HG03095 (cell line): Measurements from ENCODE around the gene TLR2.
A peak's percentile ranks its signal among the peaks of the same experiment; 100 is the strongest.
"Not testable (repeated sequence)": the region's sequence is repeated elsewhere in the genome, so short reads cannot be mapped to it uniquely, and the experiment has no call there.

Source experiments
- ATAC-seq: cut with Tn5 transposase; IDR thresholded peaks from one replicate; pipeline ENCODE4 v1.9.1; 2021; ENCODE audit warnings: moderate library complexity; ENCODE audit not compliant: unreplicated experiment

TLR2 gene

GRCh38 chr4:153655928-153656327, 28.2 kb upstream of the TLR2 start:
- ATAC-seq, result no peak

GRCh38 chr4:153661215-153661822, 22.8 kb upstream of the TLR2 start:
- ATAC-seq, result no peak

GRCh38 chr4:153661908-153662307, 22.2 kb upstream of the TLR2 start:
- no peak for ATAC-seq

GRCh38 chr4:153663667-153664066, 20.4 kb upstream of the TLR2 start:
- ATAC-seq, result no peak

GRCh38 chr4:153666505-153666904, 17.6 kb upstream of the TLR2 start:
- not testable (repeated sequence) for ATAC-seq

- no peak for ATAC-seq
Measured at GRCh38 chr4:153668647-153669046, 15.4 kb upstream of the TLR2 start.

GRCh38 chr4:153669838-153670237, 14.2 kb upstream of the TLR2 start:
- ATAC-seq, result no peak

GRCh38 chr4:153676486-153676885, 7.6 kb upstream of the TLR2 start:
- no peak for ATAC-seq

GRCh38 chr4:153676984-153677383, 7.1 kb upstream of the TLR2 start:
- ATAC-seq, result no peak

GRCh38 chr4:153679486-153679885, 4.6 kb upstream of the TLR2 start:
- no peak for ATAC-seq

GRCh38 chr4:153683763-153684181, 308 bp upstream of the TLR2 start:
- no peak for ATAC-seq

GRCh38 chr4:153684971-153685371, 891 bp downstream of the TLR2 start:
- ATAC-seq, result no peak

GRCh38 chr4:153704522-153704921, 20.4 kb downstream of the TLR2 start:
- no peak for ATAC-seq

GRCh38 chr4:153705743-153706468, 21.8 kb downstream of the TLR2 start:
- ATAC-seq, result peak; percentile 69

GRCh38 chr4:153706519-153706918, 22.4 kb downstream of the TLR2 start:
- no peak for ATAC-seq

GRCh38 chr4:153710681-153711080, 26.6 kb downstream of the TLR2 start:
- ATAC-seq, result no peak

- no peak for ATAC-seq
Measured at GRCh38 chr4:153713866-153714646, 30.0 kb downstream of the TLR2 start.

- no peak for ATAC-seq
Measured at GRCh38 chr4:153722036-153722435, 38.0 kb downstream of the TLR2 start.

- ATAC-seq, result no peak
Measured at GRCh38 chr4:153724606-153725005, 40.5 kb downstream of the TLR2 start.

GRCh38 chr4:153725136-153725830, 41.2 kb downstream of the TLR2 start:
- no peak for ATAC-seq

- ATAC-seq, result no peak
Measured at GRCh38 chr4:153725831-153726154, 41.7 kb downstream of the TLR2 start.
